ENCODE measurements around the gene PCDHA5. TPM values are rescaled to one million over a fixed set of nuclear protein-coding genes. Genes with fewer than 3 reads are reported as not detected.

The PCDHA5 gene
- polyA plus RNA-seq, 1 donor (not counting 4 experiments of a cell fraction or from before 2014, with no cell fraction given): not detected

DNA sequence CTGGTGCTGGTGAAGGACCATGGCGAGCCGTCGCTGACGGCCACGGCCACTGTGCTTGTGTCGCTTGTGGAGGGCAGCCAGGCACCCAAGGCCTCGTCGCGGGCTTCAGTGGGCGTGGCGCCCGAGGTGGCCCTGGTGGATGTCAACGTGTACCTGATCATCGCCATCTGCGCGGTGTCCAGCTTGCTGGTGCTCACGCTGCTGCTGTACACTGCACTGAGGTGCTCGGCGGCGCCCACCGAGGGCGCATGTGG, 36.5 kb downstream of the PCDHA5 start:
- H3K79me2 ChIP-seq (ENCODE audit: control insufficient read depth, insufficient read depth, low read length): no peaks in the 10 kb centered on the region
- TF ChIP-seq EZH2 (IDR thresholded peaks at IDR 0.05; ENCODE audit: low read length): no peak
- TF ChIP-seq, protein P1, sequence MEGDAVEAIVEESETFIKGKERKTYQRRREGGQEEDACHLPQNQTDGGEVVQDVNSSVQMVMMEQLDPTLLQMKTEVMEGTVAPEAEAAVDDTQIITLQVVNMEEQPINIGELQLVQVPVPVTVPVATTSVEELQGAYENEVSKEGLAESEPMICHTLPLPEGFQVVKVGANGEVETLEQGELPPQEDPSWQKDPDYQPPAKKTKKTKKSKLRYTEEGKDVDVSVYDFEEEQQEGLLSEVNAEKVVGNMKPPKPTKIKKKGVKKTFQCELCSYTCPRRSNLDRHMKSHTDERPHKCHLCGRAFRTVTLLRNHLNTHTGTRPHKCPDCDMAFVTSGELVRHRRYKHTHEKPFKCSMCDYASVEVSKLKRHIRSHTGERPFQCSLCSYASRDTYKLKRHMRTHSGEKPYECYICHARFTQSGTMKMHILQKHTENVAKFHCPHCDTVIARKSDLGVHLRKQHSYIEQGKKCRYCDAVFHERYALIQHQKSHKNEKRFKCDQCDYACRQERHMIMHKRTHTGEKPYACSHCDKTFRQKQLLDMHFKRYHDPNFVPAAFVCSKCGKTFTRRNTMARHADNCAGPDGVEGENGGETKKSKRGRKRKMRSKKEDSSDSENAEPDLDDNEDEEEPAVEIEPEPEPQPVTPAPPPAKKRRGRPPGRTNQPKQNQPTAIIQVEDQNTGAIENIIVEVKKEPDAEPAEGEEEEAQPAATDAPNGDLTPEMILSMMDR (optimal IDR thresholded peaks at IDR 0.05 in 1 of 3, IDR thresholded peaks at IDR 0.05 in 1 of 3, conservative IDR thresholded peaks at IDR 0.05 in 1 of 3; ENCODE audit: extremely low read depth in 1 of 3, insufficient read depth in 2 of 3, low read length in 3 of 3): no peak
- no peak overlapping the region for H3K4me2 ChIP-seq (ENCODE audit: control insufficient read depth, extremely low read depth, insufficient read depth, low read depth, low read length)
- no peak overlapping the region for H3K27ac ChIP-seq (ENCODE audit: control insufficient read depth, insufficient read depth, low read length)
- H3K4me3 ChIP-seq (ENCODE audit: control insufficient read depth in 2 of 3, extremely low read depth in 1 of 3, insufficient read depth in 2 of 3, low read depth in 1 of 3, low read length in 3 of 3): no peak overlapping the region
- DNase-seq (ENCODE audit: low read depth, low spot score): no peak
- H3K27me3 ChIP-seq (ENCODE audit: control insufficient read depth, extremely low read depth, insufficient read depth, low read length): no peaks in the 10 kb centered on the region
- peaks cover 17% of the 10 kb centered on the region for H3K9me3 ChIP-seq (ENCODE audit: control insufficient read depth, low read depth, low read length)
- H3K4me1 ChIP-seq (ENCODE audit: control insufficient read depth, extremely low read depth, insufficient read depth, low read length): no peaks in the 10 kb centered on the region
- dilution Hi-C loops (cut with MboI; ENCODE audit: extremely low pct_ligation_motif_present, low sequenced_read_pairs): no loop called here
- H2AFZ ChIP-seq (ENCODE audit: control insufficient read depth, low read length): no peak overlapping the region
- no peak for FAIRE-seq
- no peak overlapping the region for H3K9ac ChIP-seq (ENCODE audit: control insufficient read depth, extremely low read depth, insufficient read depth, low read length)
- H3K36me3 ChIP-seq (ENCODE audit: control insufficient read depth in 2 of 2, extremely low read depth in 1 of 2, insufficient read depth in 2 of 2, low read length in 2 of 2): no peaks in the 10 kb centered on the region
- no peaks in the 10 kb centered on the region for H4K20me1 ChIP-seq (ENCODE audit: control insufficient read depth, extremely low read depth, insufficient read depth, low read length)
- no peaks in the 10 kb centered on the region for H3K9me1 ChIP-seq (ENCODE audit: control insufficient read depth, extremely low read depth, insufficient read depth, low read length)

DNA sequence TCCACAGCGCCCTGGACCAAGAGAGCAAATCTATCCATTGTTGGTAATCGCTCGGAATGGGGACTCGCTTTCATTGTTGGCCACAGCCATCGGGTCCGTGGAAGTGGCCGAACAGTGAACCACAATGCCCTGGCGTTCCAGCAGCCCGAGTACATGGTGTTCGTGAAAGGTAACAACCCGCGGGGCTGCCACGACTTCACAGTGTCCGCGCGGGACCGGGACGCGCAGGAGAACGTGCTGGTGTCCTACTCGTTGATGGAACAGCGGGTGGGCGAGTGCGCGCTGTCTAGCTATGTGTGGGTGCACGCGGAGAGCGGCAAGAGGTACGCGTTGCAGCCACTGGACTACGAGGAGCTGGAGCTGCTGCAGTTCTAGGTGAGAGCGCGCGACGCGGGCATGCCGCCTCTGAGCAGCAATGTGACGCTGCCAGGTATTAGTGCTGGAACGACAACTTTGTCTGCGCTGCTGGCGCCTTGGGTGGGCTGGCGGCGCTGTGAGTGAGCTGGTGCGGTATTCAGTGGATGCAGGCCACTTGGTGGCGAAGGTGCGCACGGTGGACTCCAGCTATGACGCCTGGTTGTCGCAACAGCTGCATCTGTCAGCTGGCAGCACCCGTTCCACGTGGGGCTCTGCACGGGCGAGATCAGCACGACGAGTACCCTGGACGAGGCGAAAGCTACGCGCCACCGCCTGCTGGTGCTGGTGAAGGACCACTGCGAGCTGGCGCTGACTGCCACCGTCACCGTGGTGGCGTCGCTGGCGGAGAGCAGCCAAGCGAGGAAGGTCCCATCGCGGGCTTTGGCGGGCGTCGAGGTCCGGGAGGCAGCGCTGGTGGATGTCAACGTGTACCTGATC, 41.3 kb downstream of the PCDHA5 start:
- Histone ChIP-seq H3K4me3 (ENCODE audit: control insufficient read depth in 2 of 3, extremely low read depth in 1 of 3, insufficient read depth in 2 of 3, low read depth in 1 of 3, low read length in 3 of 3) (no peak overlapping the region), H3K4me1 (ENCODE audit: control insufficient read depth, extremely low read depth, insufficient read depth, low read length) (no peaks in the 10 kb centered on the region), H3K4me2 (ENCODE audit: control insufficient read depth, extremely low read depth, insufficient read depth, low read depth, low read length) (no peak overlapping the region), H3K27ac (ENCODE audit: control insufficient read depth, insufficient read depth, low read length) (no peak overlapping the region), H4K20me1 (ENCODE audit: control insufficient read depth, extremely low read depth, insufficient read depth, low read length) (no peaks in the 10 kb centered on the region), H2AFZ (ENCODE audit: control insufficient read depth, low read length) (no peak overlapping the region), H3K79me2 (ENCODE audit: control insufficient read depth, insufficient read depth, low read length) (no peaks in the 10 kb centered on the region), H3K27me3 (ENCODE audit: control insufficient read depth, extremely low read depth, insufficient read depth, low read length) (no peaks in the 10 kb centered on the region), H3K9me3 (ENCODE audit: control insufficient read depth, low read depth, low read length) (peaks cover 12% of the 10 kb centered on the region), H3K9ac (ENCODE audit: control insufficient read depth, extremely low read depth, insufficient read depth, low read length) (no peak overlapping the region), H3K9me1 (ENCODE audit: control insufficient read depth, extremely low read depth, insufficient read depth, low read length) (no peaks in the 10 kb centered on the region), H3K36me3 (ENCODE audit: control insufficient read depth in 2 of 2, extremely low read depth in 1 of 2, insufficient read depth in 2 of 2, low read length in 2 of 2) (no peaks in the 10 kb centered on the region)
- FAIRE-seq (no peak), DNase-seq (ENCODE audit: low read depth, low spot score) (no peak)
- dilution Hi-C loops (cut with MboI; ENCODE audit: extremely low pct_ligation_motif_present, low sequenced_read_pairs): no loop called here
- TF ChIP-seq EZH2 (IDR thresholded peaks at IDR 0.05; ENCODE audit: low read length): no peak
- TF ChIP-seq, protein P1 (optimal IDR thresholded peaks at IDR 0.05 in 1 of 3, IDR thresholded peaks at IDR 0.05 in 1 of 3, conservative IDR thresholded peaks at IDR 0.05 in 1 of 3; ENCODE audit: extremely low read depth in 1 of 3, insufficient read depth in 2 of 3, low read length in 3 of 3): no peak

Measured in keratinocyte (primary cell).